ENCODE measurements around the gene CXCL9.
"Not testable (repeated sequence)": the region's sequence is repeated elsewhere in the genome, so short reads cannot be mapped to it uniquely, and the experiment has no call there.

The CXCL9 gene

DNA sequence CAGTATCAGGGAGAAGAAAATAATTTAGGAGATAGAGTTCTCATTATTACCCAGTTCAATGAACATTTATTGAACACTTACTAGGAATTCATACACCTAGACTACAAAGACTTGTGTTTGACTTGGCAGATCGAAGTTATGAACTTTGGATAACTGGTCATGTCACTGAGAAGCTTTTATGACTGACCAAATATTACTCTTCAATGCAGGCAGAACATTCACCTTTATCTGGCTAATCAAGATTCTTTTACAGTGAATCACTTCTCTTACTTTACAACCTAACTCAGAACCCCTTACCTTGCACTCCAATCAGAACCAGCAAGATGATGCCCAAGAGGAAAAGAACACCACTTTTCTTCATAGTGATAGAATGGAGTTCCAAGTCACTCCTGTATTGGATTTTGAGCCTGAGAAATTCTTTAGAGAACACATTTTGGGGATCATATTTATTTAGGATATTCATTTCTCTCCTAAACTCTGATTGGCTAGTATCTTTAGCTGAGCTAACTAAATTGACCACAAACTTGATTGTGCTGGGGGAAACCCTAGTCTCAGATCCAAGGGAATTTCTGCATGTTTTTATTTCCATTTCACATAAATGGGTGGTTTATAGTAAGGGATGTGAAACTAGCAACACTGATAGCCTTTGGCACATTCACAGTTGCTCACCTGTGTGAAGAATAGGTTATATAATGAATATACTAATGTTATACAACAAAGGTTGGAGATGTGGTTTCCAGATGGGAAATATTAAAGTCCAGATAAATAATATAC, at the start of gene CXCL9:
CXCL9 (minus strand) TSS at position 421 of the 774 bp plus-strand sequence; CDS start at position 361, 60 bp downstream.
- DNase-seq (ENCODE audit: low read depth), result no peak
- no peak within 1 kb of the TSS for H3K4me3 ChIP-seq (ENCODE audit: low read depth, low read length)
- TF ChIP-seq, protein P1, sequence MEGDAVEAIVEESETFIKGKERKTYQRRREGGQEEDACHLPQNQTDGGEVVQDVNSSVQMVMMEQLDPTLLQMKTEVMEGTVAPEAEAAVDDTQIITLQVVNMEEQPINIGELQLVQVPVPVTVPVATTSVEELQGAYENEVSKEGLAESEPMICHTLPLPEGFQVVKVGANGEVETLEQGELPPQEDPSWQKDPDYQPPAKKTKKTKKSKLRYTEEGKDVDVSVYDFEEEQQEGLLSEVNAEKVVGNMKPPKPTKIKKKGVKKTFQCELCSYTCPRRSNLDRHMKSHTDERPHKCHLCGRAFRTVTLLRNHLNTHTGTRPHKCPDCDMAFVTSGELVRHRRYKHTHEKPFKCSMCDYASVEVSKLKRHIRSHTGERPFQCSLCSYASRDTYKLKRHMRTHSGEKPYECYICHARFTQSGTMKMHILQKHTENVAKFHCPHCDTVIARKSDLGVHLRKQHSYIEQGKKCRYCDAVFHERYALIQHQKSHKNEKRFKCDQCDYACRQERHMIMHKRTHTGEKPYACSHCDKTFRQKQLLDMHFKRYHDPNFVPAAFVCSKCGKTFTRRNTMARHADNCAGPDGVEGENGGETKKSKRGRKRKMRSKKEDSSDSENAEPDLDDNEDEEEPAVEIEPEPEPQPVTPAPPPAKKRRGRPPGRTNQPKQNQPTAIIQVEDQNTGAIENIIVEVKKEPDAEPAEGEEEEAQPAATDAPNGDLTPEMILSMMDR (IDR thresholded peaks at IDR 0.05; ENCODE audit: low read depth, low read length), result no peak
- TF ChIP-seq, protein P2, sequence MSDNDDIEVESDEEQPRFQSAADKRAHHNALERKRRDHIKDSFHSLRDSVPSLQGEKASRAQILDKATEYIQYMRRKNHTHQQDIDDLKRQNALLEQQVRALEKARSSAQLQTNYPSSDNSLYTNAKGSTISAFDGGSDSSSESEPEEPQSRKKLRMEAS (IDR thresholded peaks at IDR 0.05; ENCODE audit: low read depth, low read length), result no peak
- TF ChIP-seq POLR2A (IDR thresholded peaks at IDR 0.05; ENCODE audit: extremely low read depth, insufficient read length), result no peak
- no peak for TF ChIP-seq MYC (IDR thresholded peaks at IDR 0.05; ENCODE audit: low read depth, low read length)

- TF ChIP-seq POLR2A (IDR thresholded peaks at IDR 0.05; ENCODE audit: extremely low read depth, insufficient read length) (no peak), MYC (IDR thresholded peaks at IDR 0.05; ENCODE audit: low read depth, low read length) (no peak)
- TF ChIP-seq, protein P2 (IDR thresholded peaks at IDR 0.05; ENCODE audit: low read depth, low read length), result no peak
- TF ChIP-seq, protein P1 (IDR thresholded peaks at IDR 0.05; ENCODE audit: low read depth, low read length), result no peak
- no peak for DNase-seq (ENCODE audit: low read depth)
- H3K4me3 ChIP-seq (ENCODE audit: low read depth, low read length), result no peak overlapping the region
Measured at GRCh38 chr4:76055421-76055820, 48.1 kb upstream of the CXCL9 start.

- no peak overlapping the region for H3K4me3 ChIP-seq (ENCODE audit: low read depth, low read length)
- DNase-seq (ENCODE audit: low read depth), result peak; percentile 22
- no peak for TF ChIP-seq POLR2A (IDR thresholded peaks at IDR 0.05; ENCODE audit: extremely low read depth, insufficient read length)
- TF ChIP-seq, protein P2 (IDR thresholded peaks at IDR 0.05; ENCODE audit: low read depth, low read length), result no peak
- no peak for TF ChIP-seq MYC (IDR thresholded peaks at IDR 0.05; ENCODE audit: low read depth, low read length)
- TF ChIP-seq, protein P1 (IDR thresholded peaks at IDR 0.05; ENCODE audit: low read depth, low read length), result no peak
Measured at GRCh38 chr4:76055016-76055415, 47.7 kb upstream of the CXCL9 start.

GRCh38 chr4:76053730-76054129, 46.4 kb upstream of the CXCL9 start:
- H3K4me3 ChIP-seq (ENCODE audit: low read depth, low read length), result no peak overlapping the region
- peak; percentile 74 for DNase-seq (ENCODE audit: low read depth)
- no peak for TF ChIP-seq POLR2A (IDR thresholded peaks at IDR 0.05; ENCODE audit: extremely low read depth, insufficient read length)
- TF ChIP-seq, protein P1 (IDR thresholded peaks at IDR 0.05; ENCODE audit: low read depth, low read length), result no peak
- no peak for TF ChIP-seq MYC (IDR thresholded peaks at IDR 0.05; ENCODE audit: low read depth, low read length)
- TF ChIP-seq, protein P2 (IDR thresholded peaks at IDR 0.05; ENCODE audit: low read depth, low read length), result no peak

DNA sequence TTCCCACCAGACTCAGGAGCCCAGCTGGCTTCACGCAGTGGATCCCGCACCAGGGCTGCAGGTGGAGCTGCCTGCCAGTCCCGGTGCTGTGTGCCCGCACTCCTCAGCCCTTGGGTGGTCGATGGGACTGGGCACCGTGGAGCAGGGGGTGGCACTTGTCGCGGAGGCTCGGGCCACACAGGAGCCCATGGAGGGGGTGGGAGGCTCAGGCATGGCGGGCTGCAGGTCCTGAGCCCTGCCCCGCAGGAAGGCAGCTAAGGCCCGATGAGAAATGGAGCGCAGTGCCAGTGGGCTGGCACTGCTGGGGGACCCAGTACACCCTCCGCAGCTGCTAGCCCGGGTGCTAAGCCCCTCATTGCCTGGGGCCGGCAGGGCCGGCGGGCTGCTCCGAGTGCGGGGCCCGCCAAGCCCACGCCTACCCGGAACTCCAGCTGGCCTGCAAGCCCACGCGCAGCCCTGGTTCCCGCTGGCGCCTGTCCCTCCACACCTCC, 43.3 kb upstream of the CXCL9 start:
- DNase-seq (ENCODE audit: low read depth); H3K4me3 ChIP-seq (ENCODE audit: low read depth, low read length): not testable (repeated sequence)

- H3K4me3 ChIP-seq (ENCODE audit: low read depth, low read length); DNase-seq (ENCODE audit: low read depth): not testable (repeated sequence)
Measured at GRCh38 chr4:76049860-76050416, 42.6 kb upstream of the CXCL9 start.

- DNase-seq (ENCODE audit: low read depth); H3K4me3 ChIP-seq (ENCODE audit: low read depth, low read length): not testable (repeated sequence)
Measured at GRCh38 chr4:76044686-76045085, 37.4 kb upstream of the CXCL9 start.

DNA sequence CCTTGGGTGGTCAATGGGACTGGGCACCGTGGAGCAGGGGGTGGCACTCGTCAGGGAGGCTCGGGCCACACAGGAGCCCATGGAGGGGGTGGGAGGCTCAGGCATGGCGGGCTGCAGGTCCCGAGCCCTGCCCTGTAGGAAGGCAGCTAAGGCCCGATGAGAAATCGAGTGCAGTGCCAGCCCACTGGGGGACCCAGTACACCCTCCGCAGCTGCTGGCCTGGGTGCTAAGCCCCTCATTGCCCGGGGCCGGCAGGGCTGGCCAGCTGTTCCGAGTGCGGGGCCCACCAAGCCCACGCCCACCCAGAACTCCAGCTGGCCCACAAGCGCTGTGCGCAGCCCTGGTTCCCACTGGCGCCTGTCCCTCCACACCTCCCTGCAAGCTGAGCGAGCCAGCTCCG, 36.0 kb upstream of the CXCL9 start:
- DNase-seq (ENCODE audit: low read depth); H3K4me3 ChIP-seq (ENCODE audit: low read depth, low read length): not testable (repeated sequence)

DNA sequence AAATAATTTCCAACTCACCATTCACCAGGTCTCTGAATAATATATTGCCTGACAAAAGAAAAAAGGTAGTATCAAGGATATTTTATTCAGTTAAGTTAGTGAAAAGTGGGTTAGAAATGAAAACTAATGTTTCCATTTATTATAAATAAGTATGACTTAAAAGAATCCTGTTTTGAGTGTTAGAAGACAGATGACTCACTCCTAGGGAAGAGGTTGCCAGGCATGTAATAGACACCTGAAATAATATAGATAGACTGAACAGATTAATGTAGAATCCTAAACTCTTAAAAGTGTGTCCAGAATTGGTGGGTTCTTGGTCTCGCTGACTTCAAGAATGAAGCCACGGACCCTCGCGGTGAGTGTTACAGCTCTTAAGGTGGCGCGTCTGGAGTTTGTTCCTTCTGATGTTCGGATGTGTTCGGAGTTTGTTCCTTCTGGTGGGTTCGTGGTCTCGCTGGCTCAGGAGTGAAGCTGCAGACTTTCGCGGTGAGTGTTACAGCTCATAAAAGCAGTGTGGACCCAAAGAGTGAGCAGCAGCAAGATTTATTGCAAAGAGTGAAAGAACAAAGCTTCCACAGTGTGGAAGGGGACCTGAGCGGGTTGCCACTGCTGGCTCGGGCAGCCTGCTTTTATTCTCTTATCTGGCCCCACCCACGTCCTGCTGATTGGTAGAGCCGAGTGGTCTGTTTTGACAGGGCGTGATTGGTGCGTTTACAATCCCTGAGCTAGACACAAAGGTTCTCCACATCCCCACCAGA, 35.1 kb upstream of the CXCL9 start:
- H3K4me3 ChIP-seq (ENCODE audit: low read depth, low read length); DNase-seq (ENCODE audit: low read depth): not testable (repeated sequence)
